AG04450 (cell line): ENCODE measurements around the gene IGF1. TPM values are rescaled to one million over a fixed set of nuclear protein-coding genes. Genes with fewer than 3 reads are reported as not detected.

Source experiments
- CTCF ChIA-PET: fragments of 300-600, 350-600 bp; formaldehyde crosslinking; extraction: SDS; loops from one replicate; lab custom pipeline; 2022; ENCODE audit warnings: antibody characterized with exemption, inconsistent platforms; lab: Charles Lee
- POLR2A ChIA-PET: fragments of 350-600 bp; formaldehyde crosslinking; extraction: SDS; loops from one replicate; lab custom pipeline; 2021; ENCODE audit warnings: antibody characterized with exemption, inconsistent platforms; lab: Yijun Ruan, JAX
- DNase-seq: peaks from one replicate; pipeline ENCODE4 v3.0.0-alpha.2; 2011; ENCODE audit warnings: low read depth, low spot score
- H3K27ac ChIP-seq: one replicate; pipeline ENCODE4 v1.5.1; 2012; ENCODE audit warnings: low read depth, low read length, control low read depth
- H3K27me3 ChIP-seq: one replicate; pipeline ENCODE4 v1.6.0; 2012; ENCODE audit warnings: low read length; ENCODE audit not compliant: control insufficient read depth, insufficient read depth
- H3K4me3 ChIP-seq: 2 replicates; pipeline ENCODE4 v1.5.1; 2011; ENCODE audit warnings: mild to moderate bottlenecking, low read depth, low read length, control low read depth
- H3K9me3 ChIP-seq: 2 replicates; pipeline ENCODE4 v1.5.1; 2012; ENCODE audit warnings: low read length; ENCODE audit not compliant: control insufficient read depth, insufficient read depth
- CTCF ChIP-seq: IDR thresholded peaks from 2 replicates; pipeline ENCODE4 v1.5.1; 2011; ENCODE audit warnings: low read depth, low read length, control low read depth, inconsistent platforms
- polyA plus RNA-seq: library from polyadenylated mRNA; depleted of rRNA; stranded (reverse); fragments of >200 nt; gene quantifications from 2 replicates; pipeline ENCODE4 v1.2.3, GENCODE V29; 2011

The IGF1 gene
- polyA plus RNA-seq, 1 experiment, result 0.01 TPM

- no peaks in the 10 kb centered on the region for H3K9me3 ChIP-seq
- H3K27me3 ChIP-seq, result no peaks in the 10 kb centered on the region
- POLR2A ChIA-PET, result no interaction called here
- no peak overlapping the region for H3K27ac ChIP-seq
- CTCF ChIA-PET, result interaction anchor here (2.3 kb wide), 1 partner anchor 19 kb away, joined by 13 read pairs; no protein-coding TSS in a partner anchor
- DNase-seq, result no peak
- no peak for TF ChIP-seq CTCF
- H3K4me3 ChIP-seq, result no peak overlapping the region
Measured at GRCh38 chr12:102503056-102503681, 22.8 kb upstream of the IGF1 start.

DNA sequence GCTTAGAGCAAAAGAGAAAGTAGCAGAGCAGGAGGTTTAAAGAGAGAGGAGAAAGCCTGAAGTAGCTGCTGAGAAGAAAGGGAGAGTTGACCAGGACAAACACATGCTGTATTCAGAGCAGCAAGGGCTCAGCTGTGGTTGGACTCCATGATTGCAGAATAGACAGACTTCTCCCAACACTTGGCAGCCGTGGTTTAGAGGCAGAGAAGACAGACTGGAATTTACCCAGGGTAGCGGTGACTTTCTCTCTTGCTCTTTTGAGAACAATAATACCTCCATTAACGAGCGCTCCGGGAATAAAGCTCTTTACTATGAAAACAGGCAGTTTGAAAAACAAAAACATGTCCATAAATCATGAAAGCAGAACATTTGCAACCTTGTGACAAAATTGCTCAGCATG, 21.4 kb upstream of the IGF1 start:
- H3K9me3 ChIP-seq, result no peaks in the 10 kb centered on the region
- DNase-seq, result no peak
- H3K27ac ChIP-seq, result no peak overlapping the region
- CTCF ChIA-PET, result interaction anchor here (1.2 kb wide), 1 partner anchor 18 kb away, joined by 5 read pairs; no protein-coding TSS in a partner anchor
- H3K27me3 ChIP-seq, result no peaks in the 10 kb centered on the region
- TF ChIP-seq CTCF, result no peak
- POLR2A ChIA-PET, result no interaction called here
- no peak overlapping the region for H3K4me3 ChIP-seq

GRCh38 chr12:102498471-102498870, 18.1 kb upstream of the IGF1 start:
- ChIA-PET CTCF (interaction anchor here (0.7 to 3.6 kb wide), 3 partner anchors 14 to 418 kb away, joined by 3 to 33 read pairs (median 4); no protein-coding TSS in a partner anchor), POLR2A (no interaction called here)
- H3K27ac ChIP-seq, result no peak overlapping the region
- no peak for TF ChIP-seq CTCF
- no peaks in the 10 kb centered on the region for H3K9me3 ChIP-seq
- no peak overlapping the region for H3K4me3 ChIP-seq
- DNase-seq, result no peak
- H3K27me3 ChIP-seq, result no peaks in the 10 kb centered on the region

GRCh38 chr12:102497743-102498142, 17.4 kb upstream of the IGF1 start:
- CTCF ChIA-PET, result interaction anchor here (0.6 to 3.6 kb wide), 3 partner anchors 13 to 1743 kb away, joined by 3 to 33 read pairs (median 3); no protein-coding TSS in a partner anchor
- H3K27ac ChIP-seq, result no peak overlapping the region
- H3K4me3 ChIP-seq, result no peak overlapping the region
- no peak for DNase-seq
- POLR2A ChIA-PET, result no interaction called here
- TF ChIP-seq CTCF, result no peak
- H3K27me3 ChIP-seq, result no peaks in the 10 kb centered on the region
- H3K9me3 ChIP-seq, result no peaks in the 10 kb centered on the region

DNA sequence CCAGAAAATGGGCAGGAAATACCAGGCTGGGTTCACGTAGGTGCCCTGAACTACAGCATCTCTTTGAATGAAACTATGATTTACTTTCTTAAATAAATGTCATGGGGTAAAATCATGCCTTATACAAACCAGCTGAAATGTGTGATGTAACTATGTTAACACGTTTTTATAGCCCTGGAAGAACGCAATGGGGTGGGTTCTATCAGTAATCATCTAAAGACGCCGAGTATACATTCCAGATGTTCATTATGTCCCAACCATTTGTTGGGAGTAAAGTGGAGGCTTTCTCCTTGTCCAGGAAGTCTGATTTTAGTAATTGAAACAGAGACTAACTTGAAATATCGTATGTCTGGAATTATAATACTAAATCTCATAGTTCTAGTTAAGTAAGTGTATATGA, 16.2 kb upstream of the IGF1 start:
- no peaks in the 10 kb centered on the region for H3K9me3 ChIP-seq
- ChIA-PET CTCF (interaction anchor here (3.6 kb wide), 1 partner anchor 12 kb away, joined by 33 read pairs; no protein-coding TSS in a partner anchor), POLR2A (no interaction called here)
- no peak overlapping the region for H3K27ac ChIP-seq
- no peak overlapping the region for H3K4me3 ChIP-seq
- no peaks in the 10 kb centered on the region for H3K27me3 ChIP-seq
- no peak for DNase-seq
- no peak for TF ChIP-seq CTCF
